ENCODE data around the gene EXT2.

GRCh38 chr11:44257338-44258189 lies 162.1 kb downstream of the EXT2 start:
- TF ChIP-seq CTCF (IDR thresholded peaks at IDR 0.05) (no peak), POLR2A (IDR thresholded peaks at IDR 0.05) (no peak)
